HepG2 (cell line): ENCODE measurements around the gene TCEA3. TPM values are rescaled to one million over a fixed set of nuclear protein-coding genes. Genes with fewer than 3 reads are reported as not detected.

ENCODE experiments used
- ATAC-seq: fragments of 200-7000 bp; cut with Tn5 transposase; 3 replicates; pipeline ENCODE4 v1.9.1; 2020; ENCODE audit warnings: mild to moderate bottlenecking, moderate library complexity
- BruUV-seq: library from RNA; stranded (reverse); fragments of 400-500 nt; replicated peaks from 2 replicates; lab custom pipeline; 2021; lab: Mats Ljungman, UMichigan
- CTCF ChIA-PET: fragments of 300-600 bp; formaldehyde crosslinking; extraction: SDS; loops from one replicate; lab custom pipeline; 2021; ENCODE audit warnings: low total read pairs, inconsistent platforms, low intra/inter-chr PET ratio; lab: Yijun Ruan, JAX
- POLR2A ChIA-PET: fragments of 350-600 bp; sonication (Branson Sonifier 250); formaldehyde crosslinking; loops from one replicate; lab custom pipeline; 2020; ENCODE audit warnings: antibody characterized with exemption, inconsistent platforms; lab: Yijun Ruan, JAX
- DNase-seq: peaks from one replicate; pipeline ENCODE4 v3.0.0-alpha.2; 2015; ENCODE audit warnings: low spot score
- FAIRE-seq: peaks from 3 replicates; lab custom pipeline; 2011; peaks lifted over from hg19 to GRCh38; lab: Jason Lieb, UNC
- H2AFZ ChIP-seq: one replicate; pipeline ENCODE4 v1.6.1; 2011; ENCODE audit warnings: low read length, inconsistent platforms
- H3K27ac ChIP-seq: fragments of 300-600 bp; 3 replicates; pipeline ENCODE4 v1.8.0; 2011; ENCODE audit warnings: mixed run types, mild to moderate bottlenecking, mixed read lengths, low read length, inconsistent platforms; ENCODE audit not compliant: insufficient read depth; ENCODE audit errors: extremely low read length
- H3K27me3 ChIP-seq, 2 experiments: fragments of 200-600 bp in 1 of 2; 2 replicates in 1 of 2; 3 replicates in 1 of 2; pipeline versions ENCODE4 v1.6.0 to v1.8.0; 2011; ENCODE audit warnings: low read length in 2 of 2, mild to moderate bottlenecking in 2 of 2, moderate library complexity in 2 of 2, inconsistent platforms in 1 of 2; ENCODE audit not compliant: insufficient read depth in 2 of 2, control insufficient read depth in 1 of 2
- H3K36me3 ChIP-seq, 2 experiments: fragments of 200-600 bp in 1 of 2; replicated peaks in 1 of 2; 2 replicates in 1 of 2; 3 replicates in 1 of 2; pipeline versions ENCODE4 v1.5.1 to v1.8.0; 2011; ENCODE audit warnings: low read length in 2 of 2, inconsistent platforms in 1 of 2; ENCODE audit not compliant: insufficient read depth in 2 of 2, control insufficient read depth in 1 of 2
- H3K4me1 ChIP-seq: 2 replicates; pipeline ENCODE4 v1.5.1; 2012; ENCODE audit warnings: low read length, inconsistent platforms; ENCODE audit not compliant: insufficient read depth
- H3K4me2 ChIP-seq: 2 replicates; pipeline ENCODE4 v1.6.0; 2011; ENCODE audit warnings: low read depth, low read length, inconsistent platforms
- H3K4me3 ChIP-seq, 3 experiments: fragments of 200-600 bp in 1 of 3; sonication (generic), shearing (Covaris generic) in 1 of 3; replicated peaks in 1 of 3; 2 replicates each; pipeline ENCODE4 v1.5.1; 2011 to 2016; ENCODE audit warnings: low read length in 3 of 3, inconsistent platforms in 2 of 3, low read depth in 2 of 3, mild to moderate bottlenecking in 2 of 3, control low read depth in 1 of 3, mixed read lengths in 1 of 3; ENCODE audit not compliant: insufficient read depth in 1 of 3
- H3K79me2 ChIP-seq: one replicate; pipeline ENCODE4 v1.6.1; 2011; ENCODE audit warnings: low read length, inconsistent platforms; ENCODE audit not compliant: insufficient read depth
- H3K9ac ChIP-seq: 2 replicates; pipeline ENCODE4 v1.6.0; 2011; ENCODE audit warnings: mild to moderate bottlenecking, low read depth, low read length, inconsistent platforms; ENCODE audit not compliant: insufficient read depth
- H3K9me3 ChIP-seq: 2 replicates; pipeline ENCODE4 v1.5.1; 2012; ENCODE audit warnings: mild to moderate bottlenecking, low read length
- H4K20me1 ChIP-seq: 2 replicates; pipeline ENCODE4 v1.6.0; 2011; ENCODE audit warnings: inconsistent platforms, mild to moderate bottlenecking, low read length, moderate library complexity; ENCODE audit not compliant: insufficient read depth
- AKAP8 ChIP-seq: sonication (generic); formaldehyde crosslinking; IDR thresholded peaks from 2 replicates; pipeline ENCODE4 v1.5.1; 2020; ENCODE audit warnings: mild to moderate bottlenecking, missing genetic modification reagents
- E2F2 ChIP-seq: sonication (generic); formaldehyde crosslinking; IDR thresholded peaks from 2 replicates; pipeline ENCODE4 v1.4.0; 2020; ENCODE audit warnings: missing genetic modification reagents, borderline replicate concordance
- HOMEZ ChIP-seq: IDR thresholded peaks from 2 replicates; pipeline ENCODE4 v1.6.1; 2016; ENCODE audit warnings: low read depth
- KLF15 ChIP-seq: sonication (generic); formaldehyde crosslinking; IDR thresholded peaks from 2 replicates; pipeline ENCODE4 v1.8.1; 2023; ENCODE audit warnings: borderline replicate concordance, mild to moderate bottlenecking, inconsistent platforms, missing genetic modification reagents, mixed read lengths
- PAX8 ChIP-seq: sonication (generic); formaldehyde crosslinking; IDR thresholded peaks from 2 replicates; pipeline ENCODE4 v1.8.0; 2022; ENCODE audit warnings: mild to moderate bottlenecking, missing genetic modification reagents, borderline replicate concordance
- POGZ ChIP-seq: sonication (generic); formaldehyde crosslinking; IDR thresholded peaks from 2 replicates; pipeline ENCODE4 v1.4.0; 2020; ENCODE audit warnings: mild to moderate bottlenecking, missing genetic modification reagents
- RFX1 ChIP-seq: fragments of 450-650 bp; IDR thresholded peaks from 2 replicates; pipeline ENCODE4 v1.6.1; 2017
- SCMH1 ChIP-seq: sonication (generic); formaldehyde crosslinking; IDR thresholded peaks from 2 replicates; pipeline ENCODE4 v1.9.0; 2021; ENCODE audit warnings: missing genetic modification reagents, mild to moderate bottlenecking, borderline replicate concordance
- SPEN ChIP-seq: sonication (generic); formaldehyde crosslinking; IDR thresholded peaks from 2 replicates; pipeline ENCODE4 v1.5.1; 2020; ENCODE audit warnings: low read depth, mild to moderate bottlenecking, missing genetic modification reagents
- ZNF383 ChIP-seq: sonication (generic); formaldehyde crosslinking; IDR thresholded peaks from 2 replicates; pipeline ENCODE4 v1.4.0; 2020; ENCODE audit warnings: missing genetic modification reagents, mild to moderate bottlenecking, borderline replicate concordance
- ZNF629 ChIP-seq: sonication (generic); formaldehyde crosslinking; conservative IDR thresholded peaks from 2 replicates; pipeline ENCODE4 v1.5.0; 2020; ENCODE audit warnings: missing genetic modification reagents
- ZNF670 ChIP-seq: sonication (generic); formaldehyde crosslinking; IDR thresholded peaks from 2 replicates; pipeline ENCODE4 v1.8.0; 2022; ENCODE audit warnings: mild to moderate bottlenecking, missing genetic modification reagents, borderline replicate concordance
- ZNF788 ChIP-seq: sonication (generic); formaldehyde crosslinking; IDR thresholded peaks from 2 replicates; pipeline ENCODE4 v1.5.0; 2020; ENCODE audit warnings: mild to moderate bottlenecking, missing genetic modification reagents, borderline replicate concordance
- WGBS: methylation state at CpG from one replicate; pipeline ENCODE4 v1.1.6; 2017; ENCODE audit warnings: low lambda C conversion rate; 5-methylcytosine and 5-hydroxymethylcytosine counted together
- in situ Hi-C: cut with HindIII; loops from 2 replicates; pipeline ENCODE4 v1.10.0; 2017; ENCODE audit warnings: low pct_unique_long_range_greater_than_20kb; ENCODE audit not compliant: extremely low pct_ligation_motif_present
- intact Hi-C: fragments of 100-400 bp; cut with micrococcal nuclease; formaldehyde crosslinking; loops from one replicate; pipeline ENCODE4 v1.10.0; 2022; ENCODE audit not compliant: unreplicated experiment
- polyA plus RNA-seq, 8 experiments: library from polyadenylated mRNA; depleted of rRNA in 3 of 8; stranded (reverse) in 7 of 8; unstranded in 1 of 8; fragments of >200 nt; fragmentation: Illumina TruSeq in 4 of 8; extraction: Trizol in 4 of 8; gene quantifications; 2 replicates each; pipeline versions ENCODE4 v1.2.1 to v1.2.3, GENCODE V29; 2011 to 2016; ENCODE audit warnings: low read depth in 4 of 8, missing spikeins in 1 of 8, mixed read lengths in 1 of 8; ENCODE audit not compliant: insufficient read depth in 1 of 8
- total RNA-seq, 5 experiments: library from RNA; depleted of rRNA; stranded (reverse); fragments of >200 nt; fragmentation: Illumina TruSeq; extraction: Trizol; gene quantifications; 2 replicates each; pipeline ENCODE4 v1.2.3, GENCODE V29; 2016; ENCODE audit warnings: low read depth in 1 of 5

TCEA3 gene
- total and polyA plus RNA-seq, 2 of the 13 experiments (the other 11 are each of a cell fraction or from before 2014, with no cell fraction given), result 55.5 to 84.6 TPM

- TF ChIP-seq ZNF383 (CRISPR knock-in tag), result no peak
- TF ChIP-seq ZNF629, result peak; percentile 66
- 72% methylated on average over 5 of the region's 5 CpGs for WGBS
- POLR2A ChIA-PET, result no interaction called here
These were observed 44.9 kb upstream of the TCEA3 start for GRCh38 chr1:23469372-23469982.

GRCh38 chr1:23466423-23466989 is 42.0 kb upstream of the TCEA3 start:
- Histone ChIP-seq H2AFZ (no peak overlapping the region), H3K79me2 (peaks cover 38% of the 10 kb centered on the region), H3K27me3 (no peaks in the 10 kb centered on the region), H4K20me1 (no peaks in the 10 kb centered on the region), H3K9ac (no peak overlapping the region), H3K4me1 (peaks cover 37% of the 10 kb centered on the region), H3K9me3 (no peaks in the 10 kb centered on the region), H3K36me3 (no peaks in the 10 kb centered on the region; a peak in 1 of 5 replicates), H3K4me2 (no peak overlapping the region), H3K27ac (no peak overlapping the region), H3K4me3 (no peak overlapping the region)
- WGBS, result 100% methylated on average over 3 of the region's 3 CpGs
- ChIA-PET CTCF (no interaction called here), POLR2A (no interaction called here)
- intact Hi-C loops (no loop called here), in situ Hi-C loops (no loop called here)
- DNase-seq (no peak), FAIRE-seq (no peak), ATAC-seq (no peak; the same call in 2 of the 3 replicates)
- BruUV-seq, result no TSS peak
- no peak for TF ChIP-seq E2F2 (CRISPR knock-in tag)
- TF ChIP-seq HOMEZ (CRISPR knock-in tag), result no peak
- TF ChIP-seq ZNF788, result no peak
- no peak for TF ChIP-seq AKAP8 (CRISPR knock-in tag)
- TF ChIP-seq ZNF670 (CRISPR knock-in tag), result no peak
- TF ChIP-seq KLF15 (CRISPR knock-in tag), result no peak
- no peak for TF ChIP-seq POGZ
- no peak for TF ChIP-seq RFX1
- TF ChIP-seq PAX8, result no peak
- TF ChIP-seq SPEN (CRISPR knock-in tag), result no peak
- no peak for TF ChIP-seq SCMH1 (CRISPR knock-in tag)

More at GRCh38 chr1:23469372-23469982, 44.9 kb upstream of the TCEA3 start:
- intact Hi-C loops, result no loop called here
- H3K4me2 ChIP-seq, result no peak overlapping the region
- peaks cover 49% of the 10 kb centered on the region for H3K4me1 ChIP-seq
- no peak for FAIRE-seq
- no peaks in the 10 kb centered on the region for H3K9me3 ChIP-seq
- peaks cover 44% of the 10 kb centered on the region for H3K79me2 ChIP-seq
- H4K20me1 ChIP-seq, result no peaks in the 10 kb centered on the region
- CTCF ChIA-PET, result no interaction called here
- H3K4me3 ChIP-seq, result no peak overlapping the region
- no peak overlapping the region for H3K27ac ChIP-seq
- BruUV-seq, result no TSS peak
- in situ Hi-C loops, result no loop called here
- no peaks in the 10 kb centered on the region for H3K27me3 ChIP-seq
- no peak for ATAC-seq
- DNase-seq, result no peak
- H3K9ac ChIP-seq, result no peak overlapping the region
- no peak overlapping the region for H2AFZ ChIP-seq
- no peaks in the 10 kb centered on the region for H3K36me3 ChIP-seq
